ENCODE data around the gene MYO1H. TPM values are rescaled to one million over a fixed set of nuclear protein-coding genes. Genes with fewer than 3 reads are reported as not detected.

The MYO1H gene
- total RNA-seq, 1 experiment from 2014 or later: 0.26 TPM

DNA sequence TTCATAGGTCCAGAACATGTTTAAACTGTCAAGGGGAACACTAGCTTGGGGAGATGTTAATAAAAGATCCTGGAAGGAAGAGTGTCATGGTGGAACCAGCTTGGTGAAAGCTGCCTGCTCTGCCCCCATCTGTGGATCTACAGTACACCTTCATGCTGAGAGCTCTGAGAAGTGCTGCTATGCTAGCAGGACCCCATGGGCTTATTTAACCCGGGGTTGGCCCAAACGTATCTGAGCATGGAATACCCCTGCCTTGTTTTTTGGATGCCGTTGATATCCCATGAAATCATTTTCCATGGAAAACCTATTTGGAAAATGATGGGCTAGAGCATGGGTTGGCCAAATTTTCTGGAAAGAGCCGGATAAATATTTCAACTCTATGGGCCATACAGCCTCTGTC is 144.0 kb downstream of the MYO1H start:
- Histone ChIP-seq H2BK15ac (ENCODE audit: low read depth, low read length) (no peak overlapping the region), H2BK5ac (ENCODE audit: insufficient read length, low read length) (no peak overlapping the region), H2AK5ac (ENCODE audit: insufficient read length, low read length) (no peak overlapping the region), H2BK12ac (ENCODE audit: insufficient read length, low read depth, low read length) (no peak overlapping the region), H3K9me3 (ENCODE audit: control insufficient read depth, low read depth, low read length) (no peaks in the 10 kb centered on the region), H3K4ac (ENCODE audit: low read depth, low read length) (no peak overlapping the region), H2BK20ac (ENCODE audit: low read depth, low read length, poor library complexity, severe bottlenecking) (no peak overlapping the region), H3K79me2 (ENCODE audit: insufficient read depth, low read length) (no peaks in the 10 kb centered on the region), H3K23me2 (ENCODE audit: insufficient read length, low read depth, low read length, poor library complexity, severe bottlenecking) (no peaks in the 10 kb centered on the region), H3K27me3 (ENCODE audit: insufficient read depth, low read length) (no peaks in the 10 kb centered on the region), H4K5ac (ENCODE audit: insufficient read length, low read depth, low read length) (no peak overlapping the region), H3K56ac (ENCODE audit: insufficient read length, low read depth, low read length) (no peak overlapping the region), H3K27ac (ENCODE audit: insufficient read length, low read depth, low read length) (no peak overlapping the region), H2AFZ (ENCODE audit: low read length) (no peak overlapping the region), H3K18ac (ENCODE audit: insufficient read length, low read depth, low read length) (no peak overlapping the region), H3K23ac (ENCODE audit: insufficient read length, low read depth, low read length) (no peak overlapping the region), H3K9ac (ENCODE audit: extremely low read depth, insufficient read length, low read length) (no peak overlapping the region), H3K4me1 (ENCODE audit: insufficient read depth, low read length) (no peaks in the 10 kb centered on the region), H3K79me1 (ENCODE audit: insufficient read depth, low read depth, low read length, poor library complexity, severe bottlenecking) (no peaks in the 10 kb centered on the region), H4K8ac (replicated peaks; ENCODE audit: insufficient read length, low read depth, low read length) (no peak overlapping the region), H3K4me2 (ENCODE audit: insufficient read depth, insufficient read length, low read length) (no peak overlapping the region), H4K20me1 (ENCODE audit: control insufficient read depth, insufficient read depth, insufficient read length) (no peaks in the 10 kb centered on the region), H3T11ph (ENCODE audit: low read length) (no peak overlapping the region), H3K14ac (ENCODE audit: insufficient read depth, low read length) (no peak overlapping the region), H4K91ac (ENCODE audit: insufficient read length, low read depth, low read length) (no peak overlapping the region), H2BK120ac (ENCODE audit: low read depth, low read length, poor library complexity, severe bottlenecking) (no peak overlapping the region)
- no peak for DNase-seq
- Mint-ChIP-seq H3K9me3 (peaks cover 7% of the 10 kb centered on the region in 2 experiments), H3K27me3 (ENCODE audit: low read depth) (no peaks in the 10 kb centered on the region), H3K36me3 (ENCODE audit: insufficient read depth in 1 of 3, low read depth in 3 of 3) (peaks cover 31 to 71% (median 68%) of the 10 kb centered on the region in 3 experiments), H3K4me3 (no peak overlapping the region), H3K27ac (no peak overlapping the region), H3K4me1 (peaks cover 0 to 5% of the 10 kb centered on the region in 2 experiments; a peak in 1 of 4 replicates)
- TF ChIP-seq, protein P1, sequence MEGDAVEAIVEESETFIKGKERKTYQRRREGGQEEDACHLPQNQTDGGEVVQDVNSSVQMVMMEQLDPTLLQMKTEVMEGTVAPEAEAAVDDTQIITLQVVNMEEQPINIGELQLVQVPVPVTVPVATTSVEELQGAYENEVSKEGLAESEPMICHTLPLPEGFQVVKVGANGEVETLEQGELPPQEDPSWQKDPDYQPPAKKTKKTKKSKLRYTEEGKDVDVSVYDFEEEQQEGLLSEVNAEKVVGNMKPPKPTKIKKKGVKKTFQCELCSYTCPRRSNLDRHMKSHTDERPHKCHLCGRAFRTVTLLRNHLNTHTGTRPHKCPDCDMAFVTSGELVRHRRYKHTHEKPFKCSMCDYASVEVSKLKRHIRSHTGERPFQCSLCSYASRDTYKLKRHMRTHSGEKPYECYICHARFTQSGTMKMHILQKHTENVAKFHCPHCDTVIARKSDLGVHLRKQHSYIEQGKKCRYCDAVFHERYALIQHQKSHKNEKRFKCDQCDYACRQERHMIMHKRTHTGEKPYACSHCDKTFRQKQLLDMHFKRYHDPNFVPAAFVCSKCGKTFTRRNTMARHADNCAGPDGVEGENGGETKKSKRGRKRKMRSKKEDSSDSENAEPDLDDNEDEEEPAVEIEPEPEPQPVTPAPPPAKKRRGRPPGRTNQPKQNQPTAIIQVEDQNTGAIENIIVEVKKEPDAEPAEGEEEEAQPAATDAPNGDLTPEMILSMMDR (conservative IDR thresholded peaks at IDR 0.05): no peak
- no CpG with 5 or more reads among the region's 4 CpGs for WGBS (ENCODE audit: extremely low coverage, insufficient read length, low lambda C conversion rate)

Measured in H9 (cell line).